Mononuclear cell (primary cell): ENCODE data around the gene DLGAP4. TPM values are rescaled to one million over a fixed set of nuclear protein-coding genes. Genes with fewer than 3 reads are reported as not detected.

ENCODE experiments used
- H3K27me3 ChIP-seq: 2 replicates; pipeline ENCODE4 v1.6.0; 2011; ENCODE audit warnings: low read length, control low read depth; ENCODE audit not compliant: insufficient read depth
- H3K4me1 ChIP-seq: 2 replicates; pipeline ENCODE4 v1.5.1; 2011; ENCODE audit warnings: mild to moderate bottlenecking, low read length, control low read depth; ENCODE audit not compliant: insufficient read depth
- H3K4me3 ChIP-seq: 2 replicates; pipeline ENCODE4 v1.5.1; 2011; ENCODE audit warnings: mild to moderate bottlenecking, low read length, moderate library complexity
- H3K9me3 ChIP-seq: 2 replicates; pipeline ENCODE4 v1.5.1; 2011; ENCODE audit warnings: low read depth, mild to moderate bottlenecking, control low read depth, low read length
- total RNA-seq: library from RNA; depleted of rRNA; stranded (reverse); fragments of >200 nt; gene quantifications from one replicate; pipeline ENCODE4 v1.2.3, GENCODE V29; 2012

The DLGAP4 gene
- total RNA-seq, 1 donor = 10.5 TPM

DNA sequence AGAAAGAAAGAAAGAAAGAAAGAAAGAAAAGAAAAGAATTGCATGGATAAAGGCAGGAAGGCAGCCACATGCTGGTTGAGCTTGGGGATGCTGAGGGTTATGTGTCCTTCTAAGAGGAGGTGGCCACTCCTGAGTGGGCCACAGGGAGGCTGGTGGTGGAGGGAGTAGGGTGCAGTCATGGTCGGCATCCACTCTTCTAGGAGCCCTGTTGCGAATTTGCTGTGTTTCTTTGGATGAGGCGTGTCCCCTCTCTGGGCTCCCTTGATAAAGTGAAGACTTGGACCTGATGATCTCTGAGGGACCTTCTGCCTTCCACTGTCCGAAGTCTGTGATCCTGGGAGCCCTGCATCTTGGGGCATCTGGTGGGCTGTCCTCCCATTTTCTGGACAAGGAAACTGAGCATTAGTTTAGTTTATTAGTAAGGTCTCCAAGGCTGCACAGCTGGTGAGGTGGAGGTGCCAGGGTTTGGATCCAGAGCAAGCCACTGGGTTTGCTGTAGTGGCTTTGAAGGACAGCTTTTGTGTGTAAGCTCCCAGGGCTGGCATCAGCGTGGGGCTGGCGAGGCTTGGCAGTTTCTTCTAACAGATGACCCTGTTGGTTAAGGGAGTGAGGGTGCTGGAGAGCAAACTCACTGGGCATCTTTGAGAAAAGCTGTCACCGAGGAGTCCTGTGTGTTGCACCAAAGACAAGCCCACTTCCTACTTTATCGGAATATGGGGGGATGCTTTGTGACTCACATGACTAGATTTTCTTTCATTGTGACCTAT is 4.3 kb downstream of the DLGAP4 start:
- peaks cover 8% of the 10 kb centered on the region for H3K4me1 ChIP-seq
- peaks cover 22% of the 10 kb centered on the region for H3K27me3 ChIP-seq
- H3K4me3 ChIP-seq = no peak overlapping the region
- H3K9me3 ChIP-seq = no peaks in the 10 kb centered on the region

- H3K4me3 ChIP-seq = no peak overlapping the region
- peaks cover 18% of the 10 kb centered on the region for H3K27me3 ChIP-seq
- H3K4me1 ChIP-seq = peaks cover 8% of the 10 kb centered on the region
- no peaks in the 10 kb centered on the region for H3K9me3 ChIP-seq
Observed at GRCh38 chr20:36311141-36311853, 5.2 kb downstream of the DLGAP4 start.

GRCh38 chr20:36311854-36312723 is 6.0 kb downstream of the DLGAP4 start:
- Histone ChIP-seq H3K27me3 (peaks cover 12% of the 10 kb centered on the region), H3K4me1 (peaks cover 1% of the 10 kb centered on the region), H3K4me3 (no peak overlapping the region), H3K9me3 (no peaks in the 10 kb centered on the region)

- Histone ChIP-seq H3K4me1 (no peaks in the 10 kb centered on the region), H3K9me3 (no peaks in the 10 kb centered on the region), H3K4me3 (no peak overlapping the region), H3K27me3 (peaks cover 5% of the 10 kb centered on the region)
Observed at GRCh38 chr20:36312724-36313441, 6.7 kb downstream of the DLGAP4 start.

DNA sequence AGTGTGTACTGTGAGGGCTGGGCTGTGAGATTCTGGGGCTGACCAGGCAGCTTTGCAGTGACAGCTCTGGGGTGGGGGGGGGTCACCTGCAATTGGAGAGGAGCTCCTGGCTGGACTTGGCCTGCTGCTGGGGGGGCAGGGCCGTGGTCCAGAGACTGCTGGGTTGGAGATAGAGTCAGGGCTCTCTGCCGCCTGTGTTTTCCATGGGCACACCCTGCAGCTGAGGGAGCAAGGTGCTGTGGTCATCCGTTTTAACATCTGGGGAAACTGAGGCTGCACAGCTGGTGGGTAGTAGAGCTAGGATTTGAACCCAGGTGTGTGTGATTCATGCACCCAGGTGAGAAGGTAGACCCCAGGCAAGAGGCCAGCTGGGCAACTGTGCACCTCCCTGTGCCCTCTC is 7.3 kb downstream of the DLGAP4 start:
- no peaks in the 10 kb centered on the region for H3K4me1 ChIP-seq
- no peak overlapping the region for H3K4me3 ChIP-seq
- no peaks in the 10 kb centered on the region for H3K27me3 ChIP-seq

GRCh38 chr20:36313926-36314325 is 7.8 kb downstream of the DLGAP4 start:
- Histone ChIP-seq H3K4me3 (no peak overlapping the region), H3K4me1 (no peaks in the 10 kb centered on the region), H3K9me3 (no peaks in the 10 kb centered on the region), H3K27me3 (no peaks in the 10 kb centered on the region)

More for the DNA sequence above, 7.3 kb downstream of the DLGAP4 start:
- H3K9me3 ChIP-seq = no peaks in the 10 kb centered on the region

DNA sequence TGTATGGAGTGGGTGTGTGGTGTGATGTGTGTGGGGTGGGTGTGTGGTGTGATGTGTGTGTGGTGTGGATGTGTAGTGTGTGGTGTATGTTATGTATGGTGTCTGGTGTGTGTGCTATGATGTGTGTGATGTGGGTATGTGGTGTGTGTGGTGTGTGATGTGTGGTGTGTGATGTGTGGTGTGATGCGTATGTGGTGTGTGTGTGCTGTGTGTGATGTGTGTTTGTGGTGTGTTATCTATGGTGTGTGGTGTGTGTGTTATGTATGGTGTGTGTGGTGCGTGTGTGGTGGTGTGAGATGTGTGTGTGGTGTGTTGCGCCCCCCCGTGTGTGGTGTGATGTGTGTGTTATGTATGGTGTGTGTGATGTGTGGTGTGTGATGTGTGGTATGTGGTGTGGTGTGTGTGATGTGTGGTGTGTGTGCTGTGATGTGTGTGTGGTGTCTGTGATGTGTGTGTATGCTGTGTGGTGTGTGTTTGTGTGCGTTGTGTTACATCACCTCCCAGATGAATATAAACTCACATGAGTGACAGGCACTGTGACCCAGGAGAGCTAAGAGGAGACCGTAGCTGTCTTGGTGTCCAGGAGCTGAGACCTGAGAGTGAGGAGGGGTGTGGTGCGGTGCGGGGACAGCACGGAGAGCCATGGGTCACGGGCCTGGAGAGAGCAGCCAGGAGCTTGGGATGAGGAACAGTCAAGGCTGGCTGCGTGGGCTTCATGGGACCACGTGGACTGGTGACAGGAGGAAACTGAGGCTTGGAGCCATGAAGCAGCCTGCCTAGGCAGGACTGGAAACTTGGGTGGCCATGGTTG is 8.8 kb downstream of the DLGAP4 start:
- H3K9me3 ChIP-seq = no peaks in the 10 kb centered on the region
- no peaks in the 10 kb centered on the region for H3K4me1 ChIP-seq
- no peaks in the 10 kb centered on the region for H3K27me3 ChIP-seq
- H3K4me3 ChIP-seq = no peak overlapping the region

DNA sequence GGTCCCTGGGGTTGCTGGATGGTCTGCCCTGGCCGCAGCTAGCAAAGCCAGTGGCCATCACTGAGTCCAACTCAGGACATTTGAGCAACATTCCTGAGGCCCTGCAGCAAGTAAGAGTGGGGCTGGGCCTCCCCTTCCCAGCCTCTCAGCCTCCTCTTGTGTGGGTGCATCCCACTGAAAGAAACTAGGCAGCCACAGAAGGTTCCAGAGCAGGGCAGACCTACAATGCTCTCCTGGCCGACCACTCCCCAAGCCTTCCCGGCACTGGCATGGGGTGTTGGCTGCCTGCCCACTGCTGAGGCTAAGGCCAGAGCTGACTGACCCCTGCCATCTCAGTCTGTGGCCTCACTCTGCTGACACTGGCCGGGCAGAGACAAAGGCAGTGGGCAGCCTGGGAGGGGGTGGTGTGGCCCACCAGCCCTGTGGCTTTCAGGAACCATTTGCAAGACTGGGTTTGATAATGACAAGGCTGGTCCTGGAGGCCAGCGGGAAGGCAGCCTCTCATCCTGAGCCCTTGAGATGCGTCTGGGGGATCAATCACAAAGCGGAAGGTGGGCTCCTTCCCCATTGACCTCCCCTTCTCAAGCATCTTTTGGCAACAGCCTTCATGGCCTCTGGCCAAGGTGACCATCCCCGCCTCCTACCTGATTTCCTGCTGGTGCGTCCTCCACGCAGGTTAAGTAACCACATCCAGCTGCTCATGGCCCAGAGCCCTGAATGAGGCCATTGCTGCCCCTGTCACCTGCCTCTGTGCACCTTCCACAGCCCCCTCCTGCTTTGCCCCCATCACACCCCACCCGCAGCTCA is 9.6 kb downstream of the DLGAP4 start:
- Histone ChIP-seq H3K4me3 (no peak overlapping the region), H3K27me3 (no peaks in the 10 kb centered on the region), H3K9me3 (no peaks in the 10 kb centered on the region), H3K4me1 (no peaks in the 10 kb centered on the region)

DNA sequence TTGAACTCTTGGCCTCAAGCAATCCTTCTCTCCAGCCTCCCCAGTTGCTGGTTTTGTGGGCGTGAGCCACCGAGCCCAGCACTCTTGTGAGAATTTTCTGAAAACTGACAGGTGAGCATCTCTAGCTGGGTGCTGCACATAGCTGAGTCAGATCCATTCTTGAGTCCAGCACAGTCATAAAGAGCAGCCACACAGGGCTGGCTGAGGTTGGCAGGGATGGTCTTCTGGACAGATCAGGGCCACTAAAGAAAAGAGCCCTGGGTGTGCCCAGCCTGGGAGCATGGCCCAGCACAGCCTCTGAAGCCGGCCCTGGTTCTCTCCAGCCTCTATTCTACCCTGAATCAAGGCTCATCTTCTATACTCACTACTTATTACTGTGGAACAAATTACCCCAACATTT is 11.5 kb downstream of the DLGAP4 start:
- Histone ChIP-seq H3K27me3 (no peaks in the 10 kb centered on the region), H3K4me1 (no peaks in the 10 kb centered on the region), H3K9me3 (no peaks in the 10 kb centered on the region), H3K4me3 (no peak overlapping the region)

DNA sequence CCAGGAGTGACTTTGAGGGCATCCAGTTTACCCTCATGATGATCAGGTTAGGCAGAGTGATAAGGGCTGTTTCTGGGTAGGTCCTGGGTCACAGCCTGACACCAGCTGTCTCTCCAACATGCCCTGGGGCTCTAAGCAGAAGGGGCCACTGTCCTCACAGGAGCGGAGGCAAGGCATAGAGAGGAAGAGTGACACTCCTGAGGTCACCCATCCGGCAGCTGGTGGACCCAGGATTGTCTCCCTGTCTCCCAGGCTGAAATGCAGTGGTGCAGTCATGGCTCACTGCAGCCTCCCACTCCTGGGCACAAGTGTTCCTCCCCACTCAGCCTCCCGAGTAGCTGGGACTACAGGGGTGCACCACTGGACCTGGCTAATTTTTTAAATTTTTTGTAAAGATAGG is 12.0 kb downstream of the DLGAP4 start:
- Histone ChIP-seq H3K9me3 (no peaks in the 10 kb centered on the region), H3K27me3 (no peaks in the 10 kb centered on the region), H3K4me1 (no peaks in the 10 kb centered on the region), H3K4me3 (no peak overlapping the region)

DNA sequence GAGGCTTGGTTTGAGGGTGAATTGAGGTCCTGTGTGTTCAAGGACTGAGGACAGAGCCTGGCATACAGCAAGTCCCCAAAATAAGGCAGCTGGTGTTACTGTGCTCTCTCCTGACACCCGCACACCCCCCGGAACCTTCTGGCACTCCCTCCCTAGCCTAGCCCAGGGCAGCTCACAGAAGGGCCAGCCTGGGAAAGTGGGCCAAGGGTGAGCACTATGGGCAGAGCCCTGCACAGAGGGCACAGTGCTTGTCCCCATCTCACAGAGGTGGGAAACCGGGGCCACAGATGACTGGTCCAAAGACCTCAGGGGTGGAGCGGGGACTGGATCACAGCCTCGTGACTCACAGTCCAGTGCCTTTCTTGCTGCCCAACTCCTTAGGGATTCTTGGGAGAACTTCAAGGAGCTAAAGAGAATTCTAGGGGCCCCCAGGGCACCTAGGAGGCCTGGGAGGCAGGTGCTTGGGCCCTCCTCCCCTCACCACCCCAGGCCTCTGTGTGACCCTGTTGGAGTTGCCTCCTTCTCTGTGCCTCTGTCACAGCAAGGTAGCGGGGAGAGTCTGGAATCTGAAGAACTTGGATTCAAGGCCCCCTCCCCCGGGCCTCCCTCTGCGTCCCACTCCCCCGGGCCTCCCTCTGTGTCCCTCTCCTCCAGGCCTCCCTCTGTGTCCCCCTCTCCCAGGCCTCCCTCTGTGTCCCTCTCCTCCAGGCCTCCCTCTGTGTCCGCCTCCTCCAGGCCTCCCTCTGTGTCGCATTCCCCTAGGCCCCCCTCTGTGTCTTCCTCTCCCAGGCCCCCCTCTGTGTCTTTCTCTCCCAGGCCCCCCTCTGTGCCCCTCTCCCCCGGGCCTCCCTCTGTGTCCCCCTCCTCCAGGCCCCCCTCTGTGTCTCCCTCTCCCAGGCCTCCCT is 13.5 kb downstream of the DLGAP4 start:
- Histone ChIP-seq H3K9me3 (no peaks in the 10 kb centered on the region), H3K27me3 (no peaks in the 10 kb centered on the region), H3K4me3 (no peak overlapping the region), H3K4me1 (no peaks in the 10 kb centered on the region)

GRCh38 chr20:36320261-36320897 is 14.2 kb downstream of the DLGAP4 start:
- no peak overlapping the region for H3K4me3 ChIP-seq
- no peaks in the 10 kb centered on the region for H3K4me1 ChIP-seq
- H3K9me3 ChIP-seq = no peaks in the 10 kb centered on the region
- H3K27me3 ChIP-seq = no peaks in the 10 kb centered on the region
